ENCODE data around the gene SCO2. TPM values are rescaled to one million over a fixed set of nuclear protein-coding genes. Genes with fewer than 3 reads are reported as not detected.

The SCO2 gene
- total RNA-seq, 1 donor from 2014 or later = 1.8 TPM

- Histone ChIP-seq H3K36me3 (ENCODE audit: insufficient read depth, low read length) (no peaks in the 10 kb centered on the region), H3K4me1 (ENCODE audit: insufficient read depth, low read length) (no peaks in the 10 kb centered on the region), H3K79me2 (ENCODE audit: insufficient read depth, low read length) (no peaks in the 10 kb centered on the region), H3K27me3 (ENCODE audit: insufficient read depth, low read length) (peaks cover 20% of the 10 kb centered on the region), H3K9me3 (ENCODE audit: insufficient read depth, low read depth, low read length) (no peaks in the 10 kb centered on the region), H3K9ac (ENCODE audit: low read length) (no peak within 1 kb of the TSS), H2AFZ (ENCODE audit: low read depth, low read length) (no peak within 1 kb of the TSS), H3K27ac (ENCODE audit: low read depth, low read length) (no peak within 1 kb of the TSS), H4K20me1 (ENCODE audit: insufficient read depth, low read length) (no peaks in the 10 kb centered on the region), H3K4me3 (ENCODE audit: insufficient read depth, low read depth, low read length) (no peak within 1 kb of the TSS), H3K4me2 (ENCODE audit: low read length) (no peak within 1 kb of the TSS)
- Mint-ChIP-seq H3K27ac (ENCODE audit: unreplicated experiment) (peak within 1 kb of the TSS; percentile 81), H3K36me3 (ENCODE audit: low read depth, unreplicated experiment) (no peaks in the 10 kb centered on the region), H3K4me3 (ENCODE audit: unreplicated experiment) (no peak within 1 kb of the TSS), H3K4me1 (ENCODE audit: low read depth, unreplicated experiment) (peaks cover 5% of the 10 kb centered on the region), H3K27me3 (ENCODE audit: low read depth, unreplicated experiment) (peaks cover 21% of the 10 kb centered on the region), H3K9me3 (ENCODE audit: unreplicated experiment) (no peaks in the 10 kb centered on the region)
- FAIRE-seq (no peak), DNase-seq (ENCODE audit: low read depth) (no peak)
- peak; percentile 0 for TF ChIP-seq EZH2 (IDR thresholded peaks at IDR 0.05; ENCODE audit: insufficient read depth, low read length)
- TF ChIP-seq, protein P1, sequence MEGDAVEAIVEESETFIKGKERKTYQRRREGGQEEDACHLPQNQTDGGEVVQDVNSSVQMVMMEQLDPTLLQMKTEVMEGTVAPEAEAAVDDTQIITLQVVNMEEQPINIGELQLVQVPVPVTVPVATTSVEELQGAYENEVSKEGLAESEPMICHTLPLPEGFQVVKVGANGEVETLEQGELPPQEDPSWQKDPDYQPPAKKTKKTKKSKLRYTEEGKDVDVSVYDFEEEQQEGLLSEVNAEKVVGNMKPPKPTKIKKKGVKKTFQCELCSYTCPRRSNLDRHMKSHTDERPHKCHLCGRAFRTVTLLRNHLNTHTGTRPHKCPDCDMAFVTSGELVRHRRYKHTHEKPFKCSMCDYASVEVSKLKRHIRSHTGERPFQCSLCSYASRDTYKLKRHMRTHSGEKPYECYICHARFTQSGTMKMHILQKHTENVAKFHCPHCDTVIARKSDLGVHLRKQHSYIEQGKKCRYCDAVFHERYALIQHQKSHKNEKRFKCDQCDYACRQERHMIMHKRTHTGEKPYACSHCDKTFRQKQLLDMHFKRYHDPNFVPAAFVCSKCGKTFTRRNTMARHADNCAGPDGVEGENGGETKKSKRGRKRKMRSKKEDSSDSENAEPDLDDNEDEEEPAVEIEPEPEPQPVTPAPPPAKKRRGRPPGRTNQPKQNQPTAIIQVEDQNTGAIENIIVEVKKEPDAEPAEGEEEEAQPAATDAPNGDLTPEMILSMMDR (IDR thresholded peaks at IDR 0.05; ENCODE audit: insufficient read depth, low read depth, low read length) = no peak
These were observed 20.3 kb upstream of the SCO2 start, which contains the start of gene KLHDC7B for GRCh38 chr22:50545522-50546325. KLHDC7B (plus strand) TSS chr22:50545899; CDS start chr22:50546244, 345 bp downstream.

- peak overlapping the region; percentile 81 for H3K27ac Mint-ChIP-seq (ENCODE audit: unreplicated experiment)
- Histone ChIP-seq H3K9ac (ENCODE audit: low read length) (no peak overlapping the region), H3K4me1 (ENCODE audit: insufficient read depth, low read length) (peaks cover under 1% of the 10 kb centered on the region), H3K4me3 (ENCODE audit: insufficient read depth, low read depth, low read length) (no peak overlapping the region), H3K79me2 (ENCODE audit: insufficient read depth, low read length) (no peaks in the 10 kb centered on the region), H3K27ac (ENCODE audit: low read depth, low read length) (no peak overlapping the region), H4K20me1 (ENCODE audit: insufficient read depth, low read length) (no peaks in the 10 kb centered on the region), H2AFZ (ENCODE audit: low read depth, low read length) (no peak overlapping the region), H3K36me3 (ENCODE audit: insufficient read depth, low read length) (no peaks in the 10 kb centered on the region), H3K27me3 (ENCODE audit: insufficient read depth, low read length) (peaks cover 14% of the 10 kb centered on the region), H3K4me2 (ENCODE audit: low read length) (no peak overlapping the region), H3K9me3 (ENCODE audit: insufficient read depth, low read depth, low read length) (no peaks in the 10 kb centered on the region)
- H3K9me3 Mint-ChIP-seq (ENCODE audit: unreplicated experiment) = no peaks in the 10 kb centered on the region
- no peak overlapping the region for H3K4me3 Mint-ChIP-seq (ENCODE audit: unreplicated experiment)
- H3K4me1 Mint-ChIP-seq (ENCODE audit: low read depth, unreplicated experiment) = peaks cover 5% of the 10 kb centered on the region
- H3K27me3 Mint-ChIP-seq (ENCODE audit: low read depth, unreplicated experiment) = peaks cover 12% of the 10 kb centered on the region
- TF ChIP-seq, protein P1 (IDR thresholded peaks at IDR 0.05; ENCODE audit: insufficient read depth, low read depth, low read length) = no peak
- no peak for TF ChIP-seq EZH2 (IDR thresholded peaks at IDR 0.05; ENCODE audit: insufficient read depth, low read length)
- no peak for DNase-seq (ENCODE audit: low read depth)
- no peak for FAIRE-seq
- H3K36me3 Mint-ChIP-seq (ENCODE audit: low read depth, unreplicated experiment) = no peaks in the 10 kb centered on the region
These were observed 19.4 kb upstream of the SCO2 start for GRCh38 chr22:50544746-50545253.
